H9 (cell line): ENCODE measurements around the gene HOMER3. TPM values are rescaled to one million over a fixed set of nuclear protein-coding genes. Genes with fewer than 3 reads are reported as not detected.

Source experiments
- DNase-seq: peaks from one replicate; pipeline ENCODE4 v3.0.0-alpha.2; 2017
- H2AFZ ChIP-seq: one replicate; pipeline ENCODE4 v1.6.1; 2013; ENCODE audit warnings: mild to moderate bottlenecking, low read length, control low read depth, moderate library complexity
- H2AK5ac ChIP-seq: 2 replicates; pipeline ENCODE4 v1.6.1; 2013; ENCODE audit warnings: low read length, control low read depth, mixed read lengths; ENCODE audit not compliant: insufficient read length
- H2BK120ac ChIP-seq: one replicate; pipeline ENCODE4 v1.6.1; 2013; ENCODE audit warnings: low read depth, mild to moderate bottlenecking, low read length, control low read depth, inconsistent platforms; ENCODE audit not compliant: poor library complexity, severe bottlenecking
- H2BK12ac ChIP-seq: 2 replicates; pipeline ENCODE4 v1.6.1; 2013; ENCODE audit warnings: low read length, control low read depth, mixed read lengths, low read depth; ENCODE audit not compliant: insufficient read length
- H2BK15ac ChIP-seq: 2 replicates; pipeline ENCODE4 v1.6.1; 2013; ENCODE audit warnings: low read depth, low read length, control low read depth
- H2BK20ac ChIP-seq: one replicate; pipeline ENCODE4 v1.6.1; 2013; ENCODE audit warnings: low read depth, mild to moderate bottlenecking, low read length, control low read depth, inconsistent platforms; ENCODE audit not compliant: poor library complexity, severe bottlenecking
- H2BK5ac ChIP-seq: 2 replicates; pipeline ENCODE4 v1.6.1; 2013; ENCODE audit warnings: low read length, control low read depth, mixed read lengths; ENCODE audit not compliant: insufficient read length
- H3K14ac ChIP-seq: 2 replicates; pipeline ENCODE4 v1.6.1; 2013; ENCODE audit warnings: low read length, control low read depth; ENCODE audit not compliant: insufficient read depth
- H3K18ac ChIP-seq: 2 replicates; pipeline ENCODE4 v1.6.1; 2013; ENCODE audit warnings: low read depth, mild to moderate bottlenecking, mixed read lengths, low read length, control low read depth; ENCODE audit not compliant: insufficient read length
- H3K23ac ChIP-seq: 2 replicates; pipeline ENCODE4 v1.6.1; 2013; ENCODE audit warnings: low read length, control low read depth, mixed read lengths, low read depth; ENCODE audit not compliant: insufficient read length
- H3K23me2 ChIP-seq: 2 replicates; pipeline ENCODE4 v1.6.1; 2013; ENCODE audit warnings: low read depth, mild to moderate bottlenecking, mixed read lengths, low read length, control low read depth; ENCODE audit not compliant: insufficient read length, poor library complexity, severe bottlenecking
- H3K27ac ChIP-seq: 2 replicates; pipeline ENCODE4 v1.5.1; 2013; ENCODE audit warnings: low read length, control low read depth, mixed read lengths, low read depth; ENCODE audit not compliant: insufficient read length
- H3K27me3 ChIP-seq: 2 replicates; pipeline ENCODE4 v1.6.1; 2013; ENCODE audit warnings: low read length, control low read depth, inconsistent platforms; ENCODE audit not compliant: insufficient read depth
- H3K4ac ChIP-seq: 2 replicates; pipeline ENCODE4 v1.6.1; 2013; ENCODE audit warnings: low read depth, mild to moderate bottlenecking, control low read depth, inconsistent platforms, low read length, moderate library complexity
- H3K4me1 ChIP-seq: 2 replicates; pipeline ENCODE4 v1.6.1; 2013; ENCODE audit warnings: low read length, control low read depth, inconsistent platforms; ENCODE audit not compliant: insufficient read depth
- H3K4me2 ChIP-seq: 2 replicates; pipeline ENCODE4 v1.6.1; 2013; ENCODE audit warnings: low read length, control low read depth, mixed read lengths; ENCODE audit not compliant: insufficient read length, insufficient read depth
- H3K56ac ChIP-seq: 2 replicates; pipeline ENCODE4 v1.6.1; 2013; ENCODE audit warnings: low read depth, mild to moderate bottlenecking, mixed read lengths, low read length, control low read depth; ENCODE audit not compliant: insufficient read length
- H3K79me1 ChIP-seq: 2 replicates; pipeline ENCODE4 v1.6.1; 2013; ENCODE audit warnings: low read depth, mild to moderate bottlenecking, moderate library complexity, low read length, control low read depth, inconsistent platforms; ENCODE audit not compliant: insufficient read depth, poor library complexity, severe bottlenecking
- H3K79me2 ChIP-seq: 2 replicates; pipeline ENCODE4 v1.6.1; 2013; ENCODE audit warnings: low read length, control low read depth, inconsistent platforms; ENCODE audit not compliant: insufficient read depth
- H3K9ac ChIP-seq: 2 replicates; pipeline ENCODE4 v1.6.1; 2013; ENCODE audit warnings: low read length, control low read depth, mixed read lengths; ENCODE audit not compliant: insufficient read length; ENCODE audit errors: extremely low read depth
- H3K9me3 ChIP-seq: one replicate; pipeline ENCODE4 v1.6.1; 2013; ENCODE audit warnings: low read depth, low read length, inconsistent platforms; ENCODE audit not compliant: control insufficient read depth
- H3T11ph ChIP-seq: one replicate; pipeline ENCODE4 v1.6.1; 2013; ENCODE audit warnings: mild to moderate bottlenecking, low read length, control low read depth, inconsistent platforms
- H4K20me1 ChIP-seq: one replicate; pipeline ENCODE4 v1.6.1; 2013; ENCODE audit not compliant: control insufficient read depth, insufficient read length, insufficient read depth
- H4K5ac ChIP-seq: 2 replicates; pipeline ENCODE4 v1.6.1; 2013; ENCODE audit warnings: low read depth, mild to moderate bottlenecking, mixed read lengths, low read length, control low read depth; ENCODE audit not compliant: insufficient read length
- H4K8ac ChIP-seq: replicated peaks from 2 replicates; pipeline ENCODE4 v1.6.1; 2013; ENCODE audit warnings: low read length, control low read depth, mixed read lengths, low read depth; ENCODE audit not compliant: insufficient read length
- H4K91ac ChIP-seq: 2 replicates; pipeline ENCODE4 v1.6.1; 2013; ENCODE audit warnings: low read depth, mild to moderate bottlenecking, moderate library complexity, mixed read lengths, low read length, control low read depth; ENCODE audit not compliant: insufficient read length
- H3K27ac Mint-ChIP-seq, 3 experiments: 2 replicates in 2 of 3; 3 replicates in 1 of 3; pipeline ENCODE4 v1.8.0; 2020 to 2021; ENCODE audit warnings: mixed read lengths in 3 of 3, mild to moderate bottlenecking in 1 of 3, moderate library complexity in 1 of 3
- H3K27me3 Mint-ChIP-seq: 2 replicates; pipeline ENCODE4 v1.8.0; 2021; ENCODE audit warnings: low read depth, mild to moderate bottlenecking, moderate library complexity, mixed read lengths
- H3K36me3 Mint-ChIP-seq, 3 experiments: 2 replicates in 2 of 3; 3 replicates in 1 of 3; pipeline ENCODE4 v1.8.0; 2020 to 2021; ENCODE audit warnings: low read depth in 3 of 3, mixed read lengths in 3 of 3; ENCODE audit not compliant: insufficient read depth in 1 of 3
- H3K4me1 Mint-ChIP-seq, 2 experiments: 2 replicates each; pipeline ENCODE4 v1.8.0; 2020; ENCODE audit warnings: mixed read lengths in 2 of 2
- H3K4me3 Mint-ChIP-seq, 2 experiments: 2 replicates in 1 of 2; 3 replicates in 1 of 2; pipeline ENCODE4 v1.8.0; 2020 to 2021; ENCODE audit warnings: mild to moderate bottlenecking in 2 of 2, mixed read lengths in 2 of 2, moderate library complexity in 1 of 2
- H3K9me3 Mint-ChIP-seq, 2 experiments: 2 replicates in 1 of 2; 3 replicates in 1 of 2; pipeline ENCODE4 v1.8.0; 2020; ENCODE audit warnings: mild to moderate bottlenecking in 2 of 2, mixed read lengths in 2 of 2, moderate library complexity in 1 of 2
- WGBS: extraction: QIAGEN DNeasy Blood & Tissue Kit; methylation state at CpG from one replicate; pipeline ENCODE4 v1.1.7; 2013; ENCODE audit warnings: missing lambda C conversion rate, low lambda C conversion rate, mixed read lengths; ENCODE audit not compliant: insufficient read length; ENCODE audit errors: extremely low coverage; 5-methylcytosine and 5-hydroxymethylcytosine counted together
- total RNA-seq: library from RNA; stranded (reverse); gene quantifications from 2 replicates; pipeline ENCODE4 v1.2.1, GENCODE V29; 2021
- TF ChIP-seq, protein P1 (sequence below): fragments of 200-600 bp; sonication (generic); conservative IDR thresholded peaks from 3 replicates; pipeline ENCODE4 v1.8.0; 2021; ENCODE audit warnings: antibody characterized with exemption, mild to moderate bottlenecking

HOMER3 gene
- total RNA-seq, 1 experiment from 2014 or later: 20.2 TPM

GRCh38 chr19:18969931-18970659 is 29.1 kb upstream of the HOMER3 start:
- H3K56ac ChIP-seq: no peak overlapping the region
- H3K14ac ChIP-seq: no peak overlapping the region
- H2BK120ac ChIP-seq: no peak overlapping the region
- TF ChIP-seq, protein P1, sequence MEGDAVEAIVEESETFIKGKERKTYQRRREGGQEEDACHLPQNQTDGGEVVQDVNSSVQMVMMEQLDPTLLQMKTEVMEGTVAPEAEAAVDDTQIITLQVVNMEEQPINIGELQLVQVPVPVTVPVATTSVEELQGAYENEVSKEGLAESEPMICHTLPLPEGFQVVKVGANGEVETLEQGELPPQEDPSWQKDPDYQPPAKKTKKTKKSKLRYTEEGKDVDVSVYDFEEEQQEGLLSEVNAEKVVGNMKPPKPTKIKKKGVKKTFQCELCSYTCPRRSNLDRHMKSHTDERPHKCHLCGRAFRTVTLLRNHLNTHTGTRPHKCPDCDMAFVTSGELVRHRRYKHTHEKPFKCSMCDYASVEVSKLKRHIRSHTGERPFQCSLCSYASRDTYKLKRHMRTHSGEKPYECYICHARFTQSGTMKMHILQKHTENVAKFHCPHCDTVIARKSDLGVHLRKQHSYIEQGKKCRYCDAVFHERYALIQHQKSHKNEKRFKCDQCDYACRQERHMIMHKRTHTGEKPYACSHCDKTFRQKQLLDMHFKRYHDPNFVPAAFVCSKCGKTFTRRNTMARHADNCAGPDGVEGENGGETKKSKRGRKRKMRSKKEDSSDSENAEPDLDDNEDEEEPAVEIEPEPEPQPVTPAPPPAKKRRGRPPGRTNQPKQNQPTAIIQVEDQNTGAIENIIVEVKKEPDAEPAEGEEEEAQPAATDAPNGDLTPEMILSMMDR: no peak
- DNase-seq: no peak
- no peaks in the 10 kb centered on the region for H3K79me1 ChIP-seq
- H2BK15ac ChIP-seq: no peak overlapping the region
- H3K4ac ChIP-seq: no peak overlapping the region
- no peaks in the 10 kb centered on the region for H3K23me2 ChIP-seq
- no peak overlapping the region for H3K4me2 ChIP-seq
- no peak overlapping the region for H3K27ac ChIP-seq
- no peaks in the 10 kb centered on the region for H4K20me1 ChIP-seq
- no peak overlapping the region for H2AK5ac ChIP-seq
- peaks cover 0 to 4% (median 0%) of the 10 kb centered on the region in 3 experiments; a peak in 1 of 7 replicates for H3K36me3 Mint-ChIP-seq
- H3K18ac ChIP-seq: no peak overlapping the region
- no peak overlapping the region for H2BK12ac ChIP-seq
- no peak overlapping the region for H4K5ac ChIP-seq
- H3K9me3 ChIP-seq: no peaks in the 10 kb centered on the region
- no peak overlapping the region for H3T11ph ChIP-seq
- no peaks in the 10 kb centered on the region for H3K4me1 ChIP-seq
- no peak overlapping the region for H4K8ac ChIP-seq
- no peaks in the 10 kb centered on the region for H3K27me3 ChIP-seq
- H3K27ac Mint-ChIP-seq: no peak overlapping the region
- H3K4me1 Mint-ChIP-seq: peaks cover 3 to 16% of the 10 kb centered on the region in 2 experiments
- H2BK5ac ChIP-seq: no peak overlapping the region
- H3K4me3 Mint-ChIP-seq: no peak overlapping the region
- no peak overlapping the region for H3K9ac ChIP-seq
- H2AFZ ChIP-seq: no peak overlapping the region
- peaks cover 15% of the 10 kb centered on the region for H3K27me3 Mint-ChIP-seq
- peaks cover 3 to 4% of the 10 kb centered on the region in 2 experiments; a peak in 3 of 5 replicates for H3K9me3 Mint-ChIP-seq
- H3K79me2 ChIP-seq: no peaks in the 10 kb centered on the region
- no peak overlapping the region for H3K23ac ChIP-seq
- no peak overlapping the region for H2BK20ac ChIP-seq
- WGBS: no CpG with 5 or more reads among the region's 13 CpGs
- H4K91ac ChIP-seq: no peak overlapping the region
